ENCODE results near the gene TNFSF15. TPM values are rescaled to one million over a fixed set of nuclear protein-coding genes. Genes with fewer than 3 reads are reported as not detected.

Gene TNFSF15
- total RNA-seq, 2 donors from 2014 or later, result 0.05 TPM; not detected in 1

DNA sequence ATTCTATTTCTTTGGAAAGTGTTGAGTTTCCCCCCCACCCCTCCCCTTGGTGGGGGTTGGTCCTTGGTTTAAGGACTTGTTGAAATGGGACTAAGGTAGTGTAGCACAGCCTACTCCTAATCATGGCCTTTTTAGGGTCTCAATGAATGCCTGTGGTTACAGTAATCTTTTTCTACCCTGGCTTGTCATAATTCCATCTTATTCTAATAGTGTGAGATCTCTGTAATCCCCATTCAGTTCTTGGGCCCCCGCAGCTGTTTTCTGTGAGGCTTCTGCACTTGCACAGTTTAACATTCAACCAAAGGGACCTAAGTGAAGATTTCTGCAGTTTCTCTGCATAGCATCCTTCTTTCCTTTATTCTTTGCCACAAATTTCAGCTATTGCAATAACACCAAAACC is 30.7 kb downstream of the TNFSF15 start:
- no peak for ATAC-seq

DNA sequence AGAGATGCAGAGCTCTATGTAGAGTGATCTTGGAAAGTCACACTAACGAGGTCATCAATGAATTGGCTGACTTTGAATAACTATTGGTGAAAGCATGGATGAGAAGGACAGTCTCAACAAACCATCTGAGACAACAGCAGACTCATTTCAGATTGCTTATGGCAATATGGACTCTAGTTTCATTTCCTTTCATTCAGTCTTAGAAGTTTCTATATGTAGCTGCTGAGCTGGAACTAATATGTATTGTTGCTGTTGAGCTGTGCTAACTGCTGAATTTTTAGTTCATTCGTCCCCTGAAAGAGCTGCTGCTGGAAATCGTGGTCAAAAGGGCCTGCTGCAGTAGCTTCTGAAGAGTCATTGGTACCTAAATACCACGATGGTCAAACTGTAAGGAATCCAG is 31.3 kb downstream of the TNFSF15 start:
- Mint-ChIP-seq H3K4me1 (peaks cover 18% of the 10 kb centered on the region), H3K4me3 (no peak overlapping the region), H3K27me3 (no peaks in the 10 kb centered on the region), H3K27ac (no peak overlapping the region), H3K36me3 (ENCODE audit: low read depth) (peaks cover 2% of the 10 kb centered on the region)
- H3K9me3 ChIP-seq (ENCODE audit: control insufficient read depth, low read length, poor library complexity, severe bottlenecking), result no peaks in the 10 kb centered on the region
- DNase-seq (no peak), ATAC-seq (no peak)

More for the DNA sequence above, 30.7 kb downstream of the TNFSF15 start:
- no peak overlapping the region for H3K27ac Mint-ChIP-seq
- DNase-seq, result no peak
- H3K4me1 Mint-ChIP-seq, result peaks cover 18% of the 10 kb centered on the region
- peaks cover 2% of the 10 kb centered on the region for H3K36me3 Mint-ChIP-seq (ENCODE audit: low read depth)
- H3K27me3 Mint-ChIP-seq, result no peaks in the 10 kb centered on the region
- no peak overlapping the region for H3K4me3 Mint-ChIP-seq
- H3K9me3 ChIP-seq (ENCODE audit: control insufficient read depth, low read length, poor library complexity, severe bottlenecking), result no peaks in the 10 kb centered on the region

DNA sequence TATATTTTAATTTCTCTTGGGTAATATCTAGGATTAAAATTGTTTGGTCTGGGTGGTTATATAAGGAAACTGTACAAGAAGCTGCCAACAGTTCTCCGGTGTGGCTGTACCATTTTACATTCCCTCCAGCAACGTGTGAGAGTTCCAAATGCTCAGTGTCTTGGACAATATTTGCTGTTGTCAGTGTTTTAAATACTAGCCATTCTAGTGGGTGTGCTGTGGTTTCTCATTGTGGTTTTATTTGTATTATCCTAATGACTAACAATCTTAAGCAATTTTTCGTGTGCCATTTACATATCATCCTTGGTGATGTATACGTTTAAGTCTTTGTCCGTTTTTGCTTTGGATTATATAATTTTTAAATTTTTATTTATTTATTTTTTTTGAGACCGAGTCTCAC is 34.0 kb downstream of the TNFSF15 start:
- no peaks in the 10 kb centered on the region for H3K9me3 ChIP-seq (ENCODE audit: control insufficient read depth, low read length, poor library complexity, severe bottlenecking)
- no peak overlapping the region for H3K4me3 Mint-ChIP-seq
- peaks cover 11% of the 10 kb centered on the region for H3K4me1 Mint-ChIP-seq
- ATAC-seq (no peak), DNase-seq (no peak)
- no peak overlapping the region for H3K27ac Mint-ChIP-seq
- H3K36me3 Mint-ChIP-seq (ENCODE audit: low read depth), result no peaks in the 10 kb centered on the region
- no peaks in the 10 kb centered on the region for H3K27me3 Mint-ChIP-seq

DNA sequence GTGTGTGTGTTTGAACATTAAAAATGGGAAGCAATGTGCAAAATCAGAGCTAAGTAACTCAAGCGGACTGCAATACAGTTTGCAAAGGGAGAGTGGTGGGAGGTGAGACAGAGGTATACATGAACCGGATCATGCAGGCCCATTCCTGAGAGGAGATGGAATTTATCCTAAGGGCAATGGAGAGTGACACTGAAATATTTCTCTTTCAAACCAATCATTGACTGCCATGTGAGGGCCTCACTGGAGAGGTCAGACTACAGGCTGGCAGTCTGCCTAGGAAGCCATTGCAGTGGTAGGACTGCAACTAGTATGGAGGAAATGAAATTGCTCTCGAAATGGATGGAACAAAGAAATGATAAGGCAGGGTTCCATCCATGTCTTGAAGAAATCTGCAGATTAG is 34.8 kb downstream of the TNFSF15 start:
- Mint-ChIP-seq H3K36me3 (ENCODE audit: low read depth) (peaks cover 2% of the 10 kb centered on the region), H3K4me3 (no peak overlapping the region), H3K27me3 (no peaks in the 10 kb centered on the region), H3K4me1 (peaks cover 11% of the 10 kb centered on the region), H3K27ac (no peak overlapping the region)
- ATAC-seq (no peak), DNase-seq (no peak)
- H3K9me3 ChIP-seq (ENCODE audit: control insufficient read depth, low read length, poor library complexity, severe bottlenecking), result no peaks in the 10 kb centered on the region

DNA sequence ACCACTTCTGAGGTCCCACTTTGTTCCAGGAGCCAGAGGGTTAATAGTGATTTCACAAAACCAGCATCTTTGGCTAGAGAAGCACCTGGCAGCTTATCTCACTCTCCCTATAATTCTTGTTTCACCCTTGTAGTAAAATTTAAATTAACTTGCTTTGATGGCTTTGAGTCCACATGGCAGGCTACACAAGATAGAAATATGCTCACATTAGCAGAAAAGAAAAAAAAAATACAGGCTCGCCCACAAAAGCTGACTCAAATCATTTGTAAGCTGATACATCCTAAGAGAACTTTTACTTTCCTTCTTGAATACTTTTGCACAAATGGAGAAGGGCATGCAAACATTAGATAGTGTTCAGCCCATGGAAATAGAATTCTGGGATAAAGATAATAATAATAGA is 36.2 kb downstream of the TNFSF15 start:
- H3K9me3 ChIP-seq (ENCODE audit: control insufficient read depth, low read length, poor library complexity, severe bottlenecking), result no peaks in the 10 kb centered on the region
- Mint-ChIP-seq H3K27ac (no peak overlapping the region), H3K36me3 (ENCODE audit: low read depth) (peaks cover 4% of the 10 kb centered on the region), H3K4me3 (no peak overlapping the region), H3K27me3 (no peaks in the 10 kb centered on the region), H3K4me1 (peaks cover 1% of the 10 kb centered on the region)
- ATAC-seq (no peak), DNase-seq (no peak)

DNA sequence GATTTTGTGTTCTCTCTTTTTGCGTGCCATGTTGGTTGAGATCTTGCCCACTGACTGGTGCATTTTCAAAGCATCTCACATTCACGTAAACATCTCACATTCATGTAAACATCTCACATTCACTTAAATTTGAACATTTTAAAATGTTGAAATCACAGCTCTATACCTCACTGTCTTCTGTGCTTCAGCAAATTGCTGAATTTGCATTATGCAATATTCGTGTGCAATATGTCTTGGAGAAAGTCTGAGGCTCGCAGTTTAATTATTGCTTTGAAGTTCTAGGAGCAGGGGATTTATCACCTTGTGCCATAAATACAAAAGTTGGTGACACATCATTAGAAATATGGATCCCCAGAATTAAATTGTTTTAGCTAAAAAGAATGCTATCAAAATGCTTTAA is 42.6 kb downstream of the TNFSF15 start:
- H3K27ac Mint-ChIP-seq, result no peak overlapping the region
- H3K4me3 Mint-ChIP-seq, result no peak overlapping the region
- DNase-seq, result no peak
- ATAC-seq, result no peak
- no peaks in the 10 kb centered on the region for H3K27me3 Mint-ChIP-seq
- no peaks in the 10 kb centered on the region for H3K9me3 ChIP-seq (ENCODE audit: control insufficient read depth, low read length, poor library complexity, severe bottlenecking)
- H3K4me1 Mint-ChIP-seq, result no peaks in the 10 kb centered on the region
- peaks cover 6% of the 10 kb centered on the region for H3K36me3 Mint-ChIP-seq (ENCODE audit: low read depth)

DNA sequence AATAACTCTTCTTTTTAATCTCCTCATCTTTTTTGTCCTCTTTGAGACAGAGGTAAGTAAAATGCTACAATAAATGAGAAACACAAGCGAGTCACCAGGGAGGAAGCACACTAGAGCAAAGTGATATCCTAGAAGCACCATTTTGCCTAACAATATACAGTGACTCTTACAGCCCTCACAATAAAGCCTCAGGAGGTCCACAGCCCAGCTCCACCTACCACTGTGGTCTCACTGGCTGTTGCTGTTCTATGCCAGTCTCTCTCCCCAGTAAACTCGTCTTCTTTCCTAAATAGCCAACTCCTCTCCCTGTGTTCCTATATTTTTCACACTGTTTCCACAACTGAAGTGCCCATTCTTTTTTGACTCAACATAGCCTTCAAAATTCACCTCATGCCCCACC is 44.3 kb downstream of the TNFSF15 start:
- ATAC-seq (no peak), DNase-seq (no peak)
- H3K36me3 Mint-ChIP-seq (ENCODE audit: low read depth), result peaks cover 4% of the 10 kb centered on the region
- H3K9me3 ChIP-seq (ENCODE audit: control insufficient read depth, low read length, poor library complexity, severe bottlenecking), result no peaks in the 10 kb centered on the region
- no peak overlapping the region for H3K27ac Mint-ChIP-seq
- no peaks in the 10 kb centered on the region for H3K27me3 Mint-ChIP-seq
- no peak overlapping the region for H3K4me3 Mint-ChIP-seq
- peaks cover 3% of the 10 kb centered on the region for H3K4me1 Mint-ChIP-seq

DNA sequence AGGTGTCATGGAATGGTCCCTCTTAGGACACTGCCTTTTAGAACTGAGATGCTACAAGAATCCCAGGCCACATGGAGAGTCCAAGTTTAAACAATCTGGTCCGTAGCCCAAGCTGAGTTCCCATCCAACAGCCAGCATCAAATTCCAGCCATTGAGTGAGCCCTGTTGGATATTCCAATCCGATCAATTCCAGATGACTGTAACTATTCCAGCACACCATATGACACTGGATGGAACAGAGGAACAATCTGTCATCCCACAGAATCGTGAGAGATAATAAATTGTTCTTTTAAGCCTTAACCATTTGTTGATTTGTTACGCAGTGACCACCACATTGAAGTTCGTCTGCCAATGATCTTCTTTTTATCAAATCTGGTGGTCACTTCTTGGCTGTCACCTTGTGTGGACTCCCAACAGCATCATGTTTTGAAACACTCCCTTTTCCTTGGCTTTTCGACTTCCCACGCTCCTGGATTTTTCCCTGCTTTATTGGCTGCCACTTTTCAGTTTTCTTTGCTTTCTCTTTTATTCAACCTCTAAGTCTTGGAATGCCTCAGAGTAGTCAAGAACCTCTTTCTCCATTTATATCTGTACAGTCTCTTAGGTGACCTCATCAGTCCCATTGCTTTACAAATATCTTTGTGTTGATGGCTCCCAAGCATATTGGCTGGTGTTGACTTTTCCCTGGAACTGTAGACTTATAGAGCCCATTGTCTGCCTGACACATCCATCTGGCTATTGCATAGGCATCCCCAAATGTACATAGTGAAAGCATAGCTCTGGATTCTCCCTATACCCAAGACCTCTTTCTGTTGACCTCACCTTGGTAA is 46.1 kb downstream of the TNFSF15 start:
- H3K4me3 Mint-ChIP-seq, result no peak overlapping the region
- H3K4me1 Mint-ChIP-seq, result peaks cover 3% of the 10 kb centered on the region
- H3K27me3 Mint-ChIP-seq, result no peaks in the 10 kb centered on the region
- ATAC-seq (no peak), DNase-seq (no peak)
- H3K9me3 ChIP-seq (ENCODE audit: control insufficient read depth, low read length, poor library complexity, severe bottlenecking), result no peaks in the 10 kb centered on the region
- H3K27ac Mint-ChIP-seq, result no peak overlapping the region
- H3K36me3 Mint-ChIP-seq (ENCODE audit: low read depth), result peaks cover 2% of the 10 kb centered on the region

DNA sequence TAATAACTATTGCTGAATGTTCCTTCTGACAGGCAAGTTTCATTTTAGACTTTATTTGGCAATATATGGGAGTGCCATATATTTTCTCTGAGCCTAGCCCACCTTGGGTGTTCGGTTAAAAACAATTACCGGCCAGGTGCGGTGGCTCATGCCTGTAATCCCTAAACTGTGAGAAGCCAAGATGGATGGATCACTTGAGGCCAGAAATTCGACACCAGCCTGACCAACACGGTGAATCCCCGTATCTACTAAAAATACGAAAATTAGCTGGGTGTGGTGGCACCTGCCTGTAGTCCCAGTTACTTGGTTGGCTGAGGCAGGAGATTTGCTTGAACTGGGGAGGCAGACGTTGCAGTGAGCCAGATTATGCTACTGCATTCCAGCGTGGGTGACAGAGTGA is 47.9 kb downstream of the TNFSF15 start:
- ATAC-seq, result no peak
- H3K36me3 Mint-ChIP-seq (ENCODE audit: low read depth), result peaks cover under 1% of the 10 kb centered on the region
- H3K4me3 Mint-ChIP-seq, result no peak overlapping the region
- no peaks in the 10 kb centered on the region for H3K9me3 ChIP-seq (ENCODE audit: control insufficient read depth, low read length, poor library complexity, severe bottlenecking)
- H3K27me3 Mint-ChIP-seq, result no peaks in the 10 kb centered on the region
- H3K4me1 Mint-ChIP-seq, result peaks cover 5% of the 10 kb centered on the region
- H3K27ac Mint-ChIP-seq, result no peak overlapping the region
- no peak for DNase-seq

DNA sequence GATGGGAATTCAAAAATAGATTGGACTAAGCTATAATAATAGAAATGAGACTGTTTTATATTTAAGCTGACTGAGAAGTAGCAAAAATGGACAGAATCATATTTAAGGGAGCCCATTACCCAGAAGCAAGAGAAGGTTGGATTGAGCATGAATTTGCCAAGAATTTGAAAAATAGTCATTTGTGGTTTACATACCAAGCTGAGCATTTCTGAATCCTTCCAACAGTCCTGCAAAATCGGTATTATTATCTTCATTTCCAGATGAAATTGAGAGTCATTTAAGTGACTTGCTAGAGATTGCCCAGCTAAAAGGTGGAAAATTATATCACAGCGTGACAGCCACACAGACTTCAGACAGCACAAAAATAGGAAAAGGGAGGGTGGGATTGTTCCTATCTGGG is 48.4 kb downstream of the TNFSF15 start:
- ATAC-seq (no peak), DNase-seq (no peak)
- H3K9me3 ChIP-seq (ENCODE audit: control insufficient read depth, low read length, poor library complexity, severe bottlenecking), result no peaks in the 10 kb centered on the region
- H3K27ac Mint-ChIP-seq, result no peak overlapping the region
- H3K4me3 Mint-ChIP-seq, result no peak overlapping the region
- H3K27me3 Mint-ChIP-seq, result no peaks in the 10 kb centered on the region
- H3K4me1 Mint-ChIP-seq, result peaks cover 5% of the 10 kb centered on the region
- H3K36me3 Mint-ChIP-seq (ENCODE audit: low read depth), result no peaks in the 10 kb centered on the region

DNA sequence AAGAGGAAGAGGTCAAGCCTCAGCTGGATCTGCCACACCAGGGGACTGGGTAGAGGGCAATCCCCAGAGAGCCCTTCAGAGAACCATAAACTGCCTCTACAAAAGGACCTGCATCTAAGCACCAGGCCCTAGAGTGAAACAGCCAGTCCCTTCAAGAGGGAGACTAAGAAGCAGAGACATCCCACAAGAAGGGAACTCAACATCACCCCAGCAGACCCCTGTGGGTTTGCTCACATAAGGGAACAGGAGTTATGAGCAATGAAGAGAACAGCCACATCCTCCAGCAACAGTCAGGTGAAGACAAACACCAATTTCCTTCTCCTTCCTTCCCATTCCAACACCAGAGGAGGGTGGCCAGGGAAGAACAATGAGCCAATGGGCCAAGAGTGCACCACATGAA is 48.9 kb downstream of the TNFSF15 start:
- no peaks in the 10 kb centered on the region for H3K9me3 ChIP-seq (ENCODE audit: control insufficient read depth, low read length, poor library complexity, severe bottlenecking)
- ATAC-seq (no peak), DNase-seq (no peak)
- no peak overlapping the region for H3K27ac Mint-ChIP-seq
- H3K36me3 Mint-ChIP-seq (ENCODE audit: low read depth), result no peaks in the 10 kb centered on the region
- no peak overlapping the region for H3K4me3 Mint-ChIP-seq
- H3K4me1 Mint-ChIP-seq, result peaks cover 5% of the 10 kb centered on the region
- no peaks in the 10 kb centered on the region for H3K27me3 Mint-ChIP-seq

DNA sequence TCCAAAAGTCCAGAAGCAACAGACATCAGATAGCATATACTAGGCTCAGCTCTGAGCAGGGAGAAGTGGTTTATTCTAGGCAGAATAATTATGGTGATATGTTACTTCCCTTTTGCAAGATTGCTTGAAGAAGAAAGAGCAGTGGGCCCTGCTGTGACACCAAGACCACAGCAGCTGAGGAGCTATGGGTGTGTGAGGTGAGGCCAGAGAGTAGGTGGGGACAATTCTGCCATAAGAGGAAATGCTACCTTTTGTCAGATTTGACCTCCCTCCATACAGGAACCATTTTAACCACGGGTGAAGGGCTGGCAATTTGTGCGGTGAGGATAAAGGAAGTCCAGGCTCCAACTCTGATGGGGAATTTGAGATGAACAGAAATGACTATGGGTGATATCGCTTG is 51.3 kb downstream of the TNFSF15 start:
- peaks cover 6% of the 10 kb centered on the region for H3K4me1 Mint-ChIP-seq
- no peaks in the 10 kb centered on the region for H3K9me3 ChIP-seq (ENCODE audit: control insufficient read depth, low read length, poor library complexity, severe bottlenecking)
- ATAC-seq (peak; percentile 59), DNase-seq (no peak)
- no peaks in the 10 kb centered on the region for H3K27me3 Mint-ChIP-seq
- H3K4me3 Mint-ChIP-seq, result no peak overlapping the region
- no peak overlapping the region for H3K27ac Mint-ChIP-seq
- no peaks in the 10 kb centered on the region for H3K36me3 Mint-ChIP-seq (ENCODE audit: low read depth)

DNA sequence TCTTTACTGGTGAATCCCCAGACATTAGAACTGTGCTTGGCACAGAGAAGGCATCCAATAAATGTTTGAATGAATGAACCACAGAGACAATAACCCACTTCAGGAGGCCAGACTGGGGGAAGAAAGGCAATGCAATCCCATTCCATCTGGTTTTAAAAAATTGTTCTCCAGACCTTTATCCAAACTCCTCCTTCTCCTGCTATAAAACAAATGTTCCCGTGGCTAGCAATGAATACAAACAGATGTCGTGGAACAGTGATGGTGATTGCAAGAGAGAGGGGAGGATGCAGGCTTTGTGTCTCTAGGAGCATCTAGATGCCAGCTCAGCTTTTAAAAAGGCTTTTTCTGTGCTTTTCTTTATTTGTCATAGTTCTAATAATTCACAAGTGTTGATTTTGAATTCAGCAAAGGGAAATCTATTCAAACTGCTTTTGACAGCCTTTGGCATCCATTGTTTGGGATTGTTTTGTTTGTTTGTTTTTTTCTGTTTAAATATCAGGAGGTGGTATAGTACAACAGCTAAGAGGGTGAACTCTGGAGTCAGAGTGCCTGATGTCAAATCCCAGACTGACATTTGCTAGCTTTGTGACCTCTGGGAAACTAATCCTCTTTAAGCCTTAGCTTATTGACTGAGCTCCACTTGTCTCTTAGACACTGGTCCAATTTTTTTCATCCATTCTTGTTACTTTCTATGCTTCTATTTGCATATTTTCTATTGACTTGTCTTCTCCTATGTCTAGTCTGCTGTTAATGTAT is 59.1 kb downstream of the TNFSF15 start:
- no peak for DNase-seq
- Mint-ChIP-seq H3K27me3 (no peaks in the 10 kb centered on the region), H3K4me1 (peaks cover 8% of the 10 kb centered on the region), H3K27ac (no peak overlapping the region), H3K4me3 (no peak overlapping the region), H3K36me3 (ENCODE audit: low read depth) (no peaks in the 10 kb centered on the region)
- no peaks in the 10 kb centered on the region for H3K9me3 ChIP-seq (ENCODE audit: control insufficient read depth, low read length, poor library complexity, severe bottlenecking)
- ATAC-seq, result no peak

All from T-helper 17 cell (primary cell).